Caco-2 (cell line): Measurements from ENCODE around the gene PXN. TPM values are rescaled to one million over a fixed set of nuclear protein-coding genes. Genes with fewer than 3 reads are reported as not detected.

Experiments used
- BruUV-seq: library from RNA; stranded (reverse); fragments of 400-500 nt; replicated peaks from 2 replicates; lab custom pipeline; 2021; lab: Mats Ljungman, UMichigan
- CTCF ChIA-PET: fragments of 300-600 bp; sonication (Branson Sonifier 250); formaldehyde crosslinking; loops from one replicate; lab custom pipeline; 2022; ENCODE audit warnings: antibody characterized with exemption; lab: Charles Lee
- POLR2A ChIA-PET: fragments of 300-600 bp; sonication (Branson Sonifier 250); formaldehyde crosslinking; loops from one replicate; lab custom pipeline; 2022; ENCODE audit warnings: antibody characterized with exemption; lab: Charles Lee
- DNase-seq, 2 experiments: peaks; one replicate each; pipeline versions ENCODE4 v3.0.0 to v3.0.0-alpha.2; 2020 to 2022
- H3K27me3 ChIP-seq: replicated peaks from 2 replicates; pipeline ENCODE4 v1.6.0; 2011; ENCODE audit warnings: low read length; ENCODE audit not compliant: control insufficient read depth, insufficient read depth
- H3K36me3 ChIP-seq: 2 replicates; pipeline ENCODE4 v1.5.1; 2011; ENCODE audit warnings: low read length; ENCODE audit not compliant: control insufficient read depth, insufficient read depth
- H3K4me1 ChIP-seq: fragments of 250-450 bp; sonication (Bioruptor Pico); 2 replicates; pipeline ENCODE4 v1.5.1; 2020; ENCODE audit warnings: mild to moderate bottlenecking
- H3K4me3 ChIP-seq: 2 replicates; pipeline ENCODE4 v1.5.1; 2011; ENCODE audit warnings: low read depth, mild to moderate bottlenecking, control low read depth, low read length
- H3K9me3 ChIP-seq: fragments of 250-450 bp; sonication (Bioruptor Pico); 2 replicates; pipeline ENCODE4 v1.5.1; 2020; ENCODE audit warnings: mild to moderate bottlenecking, moderate library complexity
- H3K27ac Mint-ChIP-seq: one replicate; pipeline ENCODE4 v1.8.0; 2022; ENCODE audit warnings: mixed read lengths; ENCODE audit not compliant: unreplicated experiment
- H3K27me3 Mint-ChIP-seq: one replicate; pipeline ENCODE4 v1.8.0; 2022; ENCODE audit warnings: mixed read lengths; ENCODE audit not compliant: insufficient read depth, unreplicated experiment
- H3K36me3 Mint-ChIP-seq: one replicate; pipeline ENCODE4 v1.8.0; 2022; ENCODE audit warnings: mild to moderate bottlenecking, mixed read lengths; ENCODE audit not compliant: insufficient read depth, unreplicated experiment
- H3K4me1 Mint-ChIP-seq: one replicate; pipeline ENCODE4 v1.8.0; 2022; ENCODE audit warnings: low read depth, mixed read lengths; ENCODE audit not compliant: unreplicated experiment
- H3K4me3 Mint-ChIP-seq: one replicate; pipeline ENCODE4 v1.8.0; 2022; ENCODE audit warnings: mild to moderate bottlenecking, moderate library complexity, mixed read lengths; ENCODE audit not compliant: unreplicated experiment
- H3K9me3 Mint-ChIP-seq: one replicate; pipeline ENCODE4 v1.8.0; 2022; ENCODE audit warnings: mixed read lengths; ENCODE audit not compliant: unreplicated experiment
- intact Hi-C: fragments of 100-400 bp; cut with micrococcal nuclease; formaldehyde crosslinking; loops from one replicate; pipeline ENCODE4 v1.10.0; 2022; ENCODE audit not compliant: unreplicated experiment
- total RNA-seq: library from RNA; stranded (reverse); gene quantifications from 2 replicates; pipeline ENCODE4 v1.2.3, GENCODE V29; 2022
- TF ChIP-seq, protein P1 (sequence below), 2 experiments: fragments of 200-600 bp in 1 of 2; IDR thresholded peaks; 1 replicate in 1 of 2; 2 replicates in 1 of 2; pipeline versions ENCODE4 v1.5.1 to v1.8.0; 2011 to 2022; ENCODE audit warnings: antibody characterized with exemption in 1 of 2, control low read depth in 1 of 2, inconsistent platforms in 1 of 2, low read depth in 1 of 2, low read length in 1 of 2, mild to moderate bottlenecking in 1 of 2, moderate library complexity in 1 of 2; ENCODE audit not compliant: insufficient read depth in 1 of 2, severe bottlenecking in 1 of 2, unreplicated experiment in 1 of 2

PXN gene
- total RNA-seq, 1 experiment from 2014 or later: 150 TPM

DNA sequence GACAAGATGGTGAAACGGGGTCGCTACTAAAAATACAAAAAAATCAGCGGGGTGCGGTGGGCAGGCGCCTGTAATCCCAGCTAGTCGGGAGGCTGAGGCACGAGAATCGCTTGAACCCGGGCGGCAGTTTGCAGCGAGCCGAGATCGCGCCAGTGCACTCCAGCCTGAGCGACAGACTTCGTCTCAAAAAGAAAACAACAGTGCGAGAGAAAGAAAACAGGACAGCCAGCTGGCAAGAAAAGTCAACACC is 26.8 kb upstream of the PXN start:
- Mint-ChIP-seq H3K9me3 (no peaks in the 10 kb centered on the region), H3K27me3 (no peaks in the 10 kb centered on the region), H3K4me3 (no peak overlapping the region), H3K4me1 (peaks cover 2% of the 10 kb centered on the region), H3K27ac (no peak overlapping the region), H3K36me3 (no peaks in the 10 kb centered on the region)
- Histone ChIP-seq H3K27me3 (no peaks in the 10 kb centered on the region), H3K4me1 (peaks cover 7% of the 10 kb centered on the region), H3K9me3 (no peaks in the 10 kb centered on the region), H3K36me3 (no peaks in the 10 kb centered on the region), H3K4me3 (peak overlapping the region; percentile 48)
- ChIA-PET POLR2A (interaction anchor here (0.5 to 3.6 kb wide), 16 partner anchors 9 to 1325 kb away, joined by 3 to 297 read pairs (median 7); partner anchors contain the start of genes POP5, PXN, RAB35 and RPLP0), CTCF (interaction anchor here (1.5 to 2.9 kb wide), 5 partner anchors 10 to 64 kb away, joined by 3 to 30 read pairs (median 7); partner anchors contain the start of genes PXN and SIRT4)
- BruUV-seq: TSS peak; percentile 98
- no peak for DNase-seq
- intact Hi-C loops: no loop called here
- TF ChIP-seq, protein P1, sequence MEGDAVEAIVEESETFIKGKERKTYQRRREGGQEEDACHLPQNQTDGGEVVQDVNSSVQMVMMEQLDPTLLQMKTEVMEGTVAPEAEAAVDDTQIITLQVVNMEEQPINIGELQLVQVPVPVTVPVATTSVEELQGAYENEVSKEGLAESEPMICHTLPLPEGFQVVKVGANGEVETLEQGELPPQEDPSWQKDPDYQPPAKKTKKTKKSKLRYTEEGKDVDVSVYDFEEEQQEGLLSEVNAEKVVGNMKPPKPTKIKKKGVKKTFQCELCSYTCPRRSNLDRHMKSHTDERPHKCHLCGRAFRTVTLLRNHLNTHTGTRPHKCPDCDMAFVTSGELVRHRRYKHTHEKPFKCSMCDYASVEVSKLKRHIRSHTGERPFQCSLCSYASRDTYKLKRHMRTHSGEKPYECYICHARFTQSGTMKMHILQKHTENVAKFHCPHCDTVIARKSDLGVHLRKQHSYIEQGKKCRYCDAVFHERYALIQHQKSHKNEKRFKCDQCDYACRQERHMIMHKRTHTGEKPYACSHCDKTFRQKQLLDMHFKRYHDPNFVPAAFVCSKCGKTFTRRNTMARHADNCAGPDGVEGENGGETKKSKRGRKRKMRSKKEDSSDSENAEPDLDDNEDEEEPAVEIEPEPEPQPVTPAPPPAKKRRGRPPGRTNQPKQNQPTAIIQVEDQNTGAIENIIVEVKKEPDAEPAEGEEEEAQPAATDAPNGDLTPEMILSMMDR (IDR thresholded peaks at IDR 0.05; ENCODE audit: insufficient read depth in 1 of 2, low read depth in 1 of 2, low read length in 1 of 2, severe bottlenecking in 1 of 2, unreplicated experiment in 1 of 2): no peak

DNA sequence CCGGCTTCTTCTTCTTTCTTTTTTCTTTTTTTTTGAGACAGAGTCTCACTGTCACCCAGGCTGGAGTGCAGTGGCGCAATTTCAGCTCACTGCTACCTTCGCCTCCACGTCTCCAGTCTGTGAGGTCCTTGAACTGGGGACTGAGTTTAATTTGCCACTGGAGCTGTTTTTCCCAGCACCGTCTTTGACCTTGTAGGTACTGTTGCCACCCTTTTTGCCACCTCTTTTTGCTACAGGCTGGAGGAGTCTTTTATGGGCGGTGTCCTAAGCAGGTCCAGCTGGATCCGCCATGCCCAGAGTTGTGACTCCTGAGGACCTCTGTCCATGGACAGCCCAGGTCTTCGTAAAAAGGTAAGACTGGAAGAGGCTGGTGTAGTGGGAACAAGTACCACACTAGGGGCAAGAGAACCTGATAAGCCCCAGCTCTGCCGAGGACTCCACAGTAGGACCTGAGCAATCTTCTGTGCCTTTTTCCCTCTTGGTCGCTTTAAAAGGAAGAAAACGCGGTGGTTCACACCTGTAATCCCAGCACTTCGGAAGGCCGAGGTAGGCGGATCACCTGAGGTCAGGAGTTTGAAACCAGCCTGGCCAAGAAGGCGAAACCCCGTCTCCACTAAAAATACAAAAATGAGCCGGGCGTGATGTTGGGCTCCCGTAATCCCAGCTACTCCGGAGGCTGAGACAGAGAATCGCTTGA is 25.2 kb upstream of the PXN start:
- H3K4me1 ChIP-seq: peaks cover 18% of the 10 kb centered on the region
- Mint-ChIP-seq H3K9me3 (no peaks in the 10 kb centered on the region), H3K27ac (no peak overlapping the region), H3K4me3 (no peak overlapping the region), H3K4me1 (peaks cover 18% of the 10 kb centered on the region), H3K27me3 (no peaks in the 10 kb centered on the region), H3K36me3 (peaks cover 10% of the 10 kb centered on the region)
- no peaks in the 10 kb centered on the region for H3K36me3 ChIP-seq
- H3K27me3 ChIP-seq: no peaks in the 10 kb centered on the region
- TF ChIP-seq, protein P1 (IDR thresholded peaks at IDR 0.05; ENCODE audit: insufficient read depth in 1 of 2, low read depth in 1 of 2, low read length in 1 of 2, severe bottlenecking in 1 of 2, unreplicated experiment in 1 of 2): no peak
- no peak overlapping the region for H3K4me3 ChIP-seq
- DNase-seq: peak; percentile 41 to 46
- no TSS peak for BruUV-seq
- H3K9me3 ChIP-seq: no peaks in the 10 kb centered on the region
- intact Hi-C loops: loop anchor here (1.0 kb wide), 2 partner anchors 7 to 62 kb away; no protein-coding TSS in a partner anchor
- POLR2A ChIA-PET: interaction anchor here (0.5 to 3.6 kb wide), 27 partner anchors 8 to 239 kb away, joined by 3 to 297 read pairs (median 6); partner anchors contain the start of genes PXN, RAB35, RPLP0 and SIRT4
- CTCF ChIA-PET: interaction anchor here (0.7 to 2.9 kb wide), 8 partner anchors 12 to 82 kb away, joined by 3 to 30 read pairs (median 6); partner anchors contain the start of genes PXN and SIRT4

DNA sequence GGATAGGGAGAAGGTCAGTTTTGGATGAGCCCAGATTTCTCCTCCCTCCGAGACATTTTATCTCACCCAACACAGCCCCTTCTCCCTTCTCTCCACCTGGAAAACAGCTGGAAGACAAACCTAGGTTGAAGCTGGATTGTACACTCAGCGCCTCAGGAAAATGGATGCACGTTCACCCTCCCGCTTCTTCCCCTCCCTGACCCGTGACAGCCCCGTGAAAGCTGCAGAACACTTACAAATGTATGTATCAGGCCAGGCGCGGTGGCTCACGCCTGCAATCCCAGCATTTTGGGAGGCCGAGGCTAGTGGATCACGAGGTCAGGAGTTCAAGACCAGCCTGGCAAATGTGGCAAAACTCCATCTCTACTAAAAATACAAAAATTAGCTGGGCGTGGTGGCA is 22.0 kb upstream of the PXN start:
- no peak for DNase-seq
- POLR2A ChIA-PET: interaction anchor here (1.0 to 1.6 kb wide), 3 partner anchors 15 to 86 kb away, joined by 4 to 10 read pairs (median 7); partner anchors contain the start of genes RPLP0 and SIRT4
- Histone ChIP-seq H3K4me3 (no peak overlapping the region), H3K9me3 (no peaks in the 10 kb centered on the region), H3K36me3 (no peaks in the 10 kb centered on the region), H3K4me1 (peaks cover 34% of the 10 kb centered on the region), H3K27me3 (no peaks in the 10 kb centered on the region)
- CTCF ChIA-PET: interaction anchor here (1.0 to 1.5 kb wide), 3 partner anchors 15 to 86 kb away, joined by 3 to 16 read pairs (median 5); partner anchors contain the start of gene SIRT4
- Mint-ChIP-seq H3K9me3 (no peaks in the 10 kb centered on the region), H3K27ac (peak overlapping the region; percentile 92), H3K27me3 (no peaks in the 10 kb centered on the region), H3K4me1 (peaks cover 40% of the 10 kb centered on the region), H3K36me3 (peaks cover 13% of the 10 kb centered on the region), H3K4me3 (no peak overlapping the region)
- intact Hi-C loops: no loop called here
- no TSS peak for BruUV-seq
- TF ChIP-seq, protein P1 (IDR thresholded peaks at IDR 0.05; ENCODE audit: insufficient read depth in 1 of 2, low read depth in 1 of 2, low read length in 1 of 2, severe bottlenecking in 1 of 2, unreplicated experiment in 1 of 2): no peak
